IMR-90 (cell line): ENCODE data around the gene C1orf56. TPM values are rescaled to one million over a fixed set of nuclear protein-coding genes. Genes with fewer than 3 reads are reported as not detected.

Experiments
- ATAC-seq: fragments of 200-7000 bp; cut with Tn5 transposase; 2 replicates; pipeline ENCODE4 v1.9.1; 2020; ENCODE audit warnings: low read depth, mild to moderate bottlenecking, moderate library complexity
- BruUV-seq: library from RNA; stranded (reverse); fragments of 400-500 nt; replicated peaks from 2 replicates; lab custom pipeline; 2021; lab: Mats Ljungman, UMichigan
- CTCF ChIA-PET: fragments of 300-600 bp; formaldehyde crosslinking; extraction: SDS; loops from one replicate; lab custom pipeline; 2021; ENCODE audit warnings: antibody characterized with exemption; lab: Yijun Ruan, JAX
- POLR2A ChIA-PET: fragments of 300-600 bp; sonication (Branson Sonifier 250); formaldehyde crosslinking; loops from one replicate; lab custom pipeline; 2022; ENCODE audit warnings: antibody characterized with exemption; ENCODE audit not compliant: unreplicated experiment; lab: Charles Lee
- DNase-seq: peaks from one replicate; pipeline ENCODE4 v3.0.0; 2013
- H2AFZ ChIP-seq: replicated peaks from 2 replicates; pipeline ENCODE3; 2013; ENCODE audit warnings: low read length, mild to moderate bottlenecking; ENCODE audit not compliant: poor library complexity
- H2AK5ac ChIP-seq: 2 replicates; pipeline ENCODE4 v1.6.1; 2013; ENCODE audit warnings: low read depth, low read length, inconsistent platforms
- H2AK9ac ChIP-seq: replicated peaks from 2 replicates; pipeline ENCODE3; 2013; ENCODE audit warnings: mild to moderate bottlenecking, low read depth, low read length, moderate library complexity; ENCODE audit not compliant: poor library complexity
- H2BK120ac ChIP-seq: 2 replicates; pipeline ENCODE4 v1.6.1; 2013; ENCODE audit warnings: low read depth, low read length, inconsistent platforms
- H2BK15ac ChIP-seq: 3 replicates; pipeline ENCODE4 v1.6.1; 2013; ENCODE audit warnings: low read depth, low read length, inconsistent platforms
- H2BK20ac ChIP-seq: 2 replicates; pipeline ENCODE4 v1.6.1; 2013; ENCODE audit warnings: low read depth, mild to moderate bottlenecking, inconsistent platforms, low read length, moderate library complexity
- H2BK5ac ChIP-seq: 2 replicates; pipeline ENCODE4 v1.6.1; 2013; ENCODE audit warnings: mild to moderate bottlenecking, low read depth, low read length, inconsistent platforms; ENCODE audit not compliant: poor library complexity, severe bottlenecking
- H3K14ac ChIP-seq: replicated peaks from 2 replicates; pipeline ENCODE4 v1.6.1; 2013; ENCODE audit warnings: low read depth, low read length, inconsistent platforms
- H3K18ac ChIP-seq: 2 replicates; pipeline ENCODE4 v1.6.1; 2013; ENCODE audit warnings: low read depth, low read length, control low read depth
- H3K23ac ChIP-seq: 2 replicates; pipeline ENCODE4 v1.6.1; 2013; ENCODE audit warnings: low read depth, low read length, inconsistent platforms
- H3K27ac ChIP-seq: 2 replicates; pipeline ENCODE4 v1.5.1; 2013; ENCODE audit warnings: mild to moderate bottlenecking, control low read depth, low read length; ENCODE audit not compliant: insufficient read depth
- H3K27me3 ChIP-seq: 2 replicates; pipeline ENCODE4 v1.6.1; 2013; ENCODE audit warnings: low read length; ENCODE audit not compliant: control insufficient read depth, insufficient read depth
- H3K36me3 ChIP-seq: 2 replicates; pipeline ENCODE4 v1.6.1; 2013; ENCODE audit warnings: low read length, mixed read lengths; ENCODE audit not compliant: control insufficient read depth, insufficient read depth
- H3K4ac ChIP-seq: 2 replicates; pipeline ENCODE4 v1.6.1; 2013; ENCODE audit warnings: low read depth, low read length, inconsistent platforms
- H3K4me1 ChIP-seq: 2 replicates; pipeline ENCODE4 v1.6.1; 2013; ENCODE audit warnings: low read length, mixed read lengths; ENCODE audit not compliant: control insufficient read depth, insufficient read depth
- H3K4me2 ChIP-seq: 2 replicates; pipeline ENCODE4 v1.6.1; 2013; ENCODE audit warnings: low read depth, mild to moderate bottlenecking, control low read depth, low read length, moderate library complexity
- H3K4me3 ChIP-seq: 2 replicates; pipeline ENCODE4 v1.5.1; 2013; ENCODE audit warnings: low read depth, mild to moderate bottlenecking, control low read depth, low read length, moderate library complexity; ENCODE audit not compliant: insufficient read depth
- H3K56ac ChIP-seq: 2 replicates; pipeline ENCODE4 v1.6.1; 2013; ENCODE audit warnings: low read length, inconsistent platforms; ENCODE audit not compliant: insufficient read depth; ENCODE audit errors: extremely low read depth
- H3K79me1 ChIP-seq, 2 experiments: 2 replicates each; pipeline ENCODE4 v1.6.1; 2013; ENCODE audit warnings: low read length in 2 of 2, inconsistent platforms in 1 of 2, low read depth in 1 of 2
- H3K9ac ChIP-seq: 2 replicates; pipeline ENCODE4 v1.6.1; 2013; ENCODE audit warnings: low read depth, low read length, control low read depth
- H3K9me1 ChIP-seq: 2 replicates; pipeline ENCODE4 v1.6.1; 2013; ENCODE audit warnings: low read length, inconsistent platforms; ENCODE audit not compliant: insufficient read depth
- H3K9me3 ChIP-seq: 2 replicates; pipeline ENCODE4 v1.6.1; 2013; ENCODE audit warnings: low read length; ENCODE audit not compliant: control insufficient read depth, insufficient read depth
- H4K20me1 ChIP-seq: 2 replicates; pipeline ENCODE4 v1.6.1; 2013; ENCODE audit warnings: low read length, inconsistent platforms; ENCODE audit not compliant: insufficient read depth
- H4K5ac ChIP-seq: 2 replicates; pipeline ENCODE4 v1.6.1; 2013; ENCODE audit warnings: mild to moderate bottlenecking, low read depth, low read length, control low read depth
- H4K8ac ChIP-seq, 2 experiments: 2 replicates each; pipeline ENCODE4 v1.6.1; 2013; ENCODE audit warnings: low read depth in 2 of 2, low read length in 2 of 2, control low read depth in 1 of 2, inconsistent platforms in 1 of 2
- H4K91ac ChIP-seq: 2 replicates; pipeline ENCODE4 v1.6.1; 2013; ENCODE audit warnings: low read depth, low read length, inconsistent platforms; ENCODE audit not compliant: insufficient read depth
- BHLHE40 ChIP-seq: fragments of 150-350 bp; IDR thresholded peaks from 2 replicates; pipeline ENCODE4 v1.6.1; 2016; ENCODE audit warnings: mild to moderate bottlenecking, low read depth, low read length
- CEBPB ChIP-seq: IDR thresholded peaks from 2 replicates; pipeline ENCODE4 v1.6.1; 2012; ENCODE audit warnings: low read depth, low read length, improper control_type of control experiment
- MAFK ChIP-seq: IDR thresholded peaks from 2 replicates; pipeline ENCODE4 v1.6.1; 2012; ENCODE audit warnings: low read depth, low read length, improper control_type of control experiment
- MAZ ChIP-seq: IDR thresholded peaks from 2 replicates; pipeline ENCODE4 v1.6.1; 2012; ENCODE audit warnings: low read depth, mild to moderate bottlenecking, low read length, improper control_type of control experiment, moderate library complexity, borderline replicate concordance
- WGBS, 2 experiments: methylation state at CpG; one replicate each; pipeline versions ENCODE4 v1.1.5 to v1.1.7; 2013; ENCODE audit warnings: missing lambda C conversion rate in 2 of 2; ENCODE audit not compliant: insufficient read length in 1 of 2; ENCODE audit errors: extremely low coverage in 2 of 2; 5-methylcytosine and 5-hydroxymethylcytosine counted together
- dilution Hi-C: fragments of 300-500 bp; cut with HindIII; formaldehyde crosslinking; loops from one replicate; pipeline ENCODE4 v1.14.3; 2018; ENCODE audit warnings: low sequenced_read_pairs; ENCODE audit not compliant: unreplicated experiment
- in situ Hi-C: fragments of 300-500 bp; cut with MboI; formaldehyde crosslinking; loops from 3 replicates; pipeline ENCODE4 v1.14.3; 2019; ENCODE audit warnings: low sequenced_read_pairs, inconsistent platforms, mixed read lengths
- intact Hi-C: fragments of 100-400 bp; cut with micrococcal nuclease; formaldehyde crosslinking; loops from 2 replicates; pipeline ENCODE4 v1.10.0; 2022
- polyA plus RNA-seq, 3 experiments: library from polyadenylated mRNA; depleted of rRNA; stranded (reverse); fragments of >200 nt; gene quantifications; 2 replicates each; pipeline ENCODE4 v1.2.3, GENCODE V29; 2012; ENCODE audit warnings: low replicate concordance in 1 of 3
- total RNA-seq: library from RNA; depleted of rRNA; stranded (reverse); fragments of >200 nt; gene quantifications from 2 replicates; pipeline ENCODE4 v1.2.3, GENCODE V29; 2012

The C1orf56 gene
- total and polyA plus RNA-seq, 2 of the 4 experiments (the other 2 are of a cell fraction): 0.54 to 1.2 TPM

- dilution Hi-C loops (no loop called here), intact Hi-C loops (no loop called here), in situ Hi-C loops (no loop called here)
- no peak overlapping the region for H3K4me2 ChIP-seq
- no peak overlapping the region for H2BK15ac ChIP-seq
- ATAC-seq (no peak), DNase-seq (no peak)
- H3K27ac ChIP-seq: no peak overlapping the region
- H2AFZ ChIP-seq: no peak overlapping the region
- peaks cover 56% of the 10 kb centered on the region for H4K20me1 ChIP-seq
- H3K4me1 ChIP-seq: peaks cover 9% of the 10 kb centered on the region
- H4K8ac ChIP-seq: no peak overlapping the region
- no peak overlapping the region for H3K23ac ChIP-seq
- H3K9me3 ChIP-seq: no peaks in the 10 kb centered on the region
- no peak overlapping the region for H2AK9ac ChIP-seq
- H3K56ac ChIP-seq: no peak overlapping the region
- H3K14ac ChIP-seq: no peak overlapping the region
- ChIA-PET CTCF (no interaction called here), POLR2A (no interaction called here)
- peaks cover 23% of the 10 kb centered on the region for H3K9me1 ChIP-seq
- no peak overlapping the region for H2BK20ac ChIP-seq
- H3K27me3 ChIP-seq: no peaks in the 10 kb centered on the region
- peaks cover 28 to 81% of the 10 kb centered on the region in 2 experiments for H3K79me1 ChIP-seq
- no TSS peak for BruUV-seq
- H3K4me3 ChIP-seq: no peak overlapping the region
- no peak overlapping the region for H4K5ac ChIP-seq
- no peak overlapping the region for H2BK5ac ChIP-seq
- H3K9ac ChIP-seq: no peak overlapping the region; the same call in 1 of the 2 replicates
- no peak overlapping the region for H2BK120ac ChIP-seq
- no peak for TF ChIP-seq MAZ
- no peak for TF ChIP-seq BHLHE40
- TF ChIP-seq MAFK: no peak
- TF ChIP-seq CEBPB: 0 out of 2 replicates have a peak, but pooled peaks have one; percentile 18
- no peak overlapping the region for H3K4ac ChIP-seq
- no CpG with 5 or more reads among the region's 4 CpGs for WGBS, 2 experiments
- H2AK5ac ChIP-seq: no peak overlapping the region
- H3K18ac ChIP-seq: no peak overlapping the region
- H4K91ac ChIP-seq: no peak overlapping the region
- peaks cover 50% of the 10 kb centered on the region for H3K36me3 ChIP-seq
These were observed 7.5 kb downstream of the C1orf56 start for GRCh38 chr1:151054971-151055547.
